HG03378 (cell line): ENCODE data around the gene AGL.
"Not testable (repeated sequence)": the region's sequence is repeated elsewhere in the genome, so short reads cannot be mapped to it uniquely, and the experiment has no call there.

Experiments
- ATAC-seq: cut with Tn5 transposase; IDR thresholded peaks from one replicate; pipeline ENCODE4 v1.9.1; 2021; ENCODE audit warnings: mild to moderate bottlenecking, moderate library complexity; ENCODE audit not compliant: unreplicated experiment

Gene AGL

GRCh38 chr1:99849744-99850458, at the start of gene AGL:
TSS of gene AGL (plus strand) at chr1:99850361. CDS start at chr1:99851043, 682 bp downstream.
- ATAC-seq, result peak; percentile 90

DNA sequence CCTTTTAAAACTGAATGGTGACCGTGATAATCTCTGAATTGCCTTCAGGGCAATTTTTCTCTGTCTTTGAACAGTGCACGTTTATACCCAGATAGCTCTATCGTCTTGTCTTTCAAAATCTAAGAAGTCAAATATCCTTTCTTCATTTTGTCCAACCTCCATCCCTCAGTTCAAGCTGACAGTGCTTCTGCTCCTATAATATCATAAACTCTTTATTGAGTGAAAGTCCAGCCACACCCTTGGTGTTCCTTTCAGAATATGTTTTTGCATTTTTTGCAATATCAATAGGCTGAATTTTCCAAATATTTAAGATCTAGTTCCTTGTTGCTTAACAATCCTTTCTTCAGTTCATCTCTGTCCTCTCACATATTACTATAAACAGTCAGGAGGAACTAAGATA, 48.6 kb upstream of the AGL start:
- ATAC-seq, result no peak

DNA sequence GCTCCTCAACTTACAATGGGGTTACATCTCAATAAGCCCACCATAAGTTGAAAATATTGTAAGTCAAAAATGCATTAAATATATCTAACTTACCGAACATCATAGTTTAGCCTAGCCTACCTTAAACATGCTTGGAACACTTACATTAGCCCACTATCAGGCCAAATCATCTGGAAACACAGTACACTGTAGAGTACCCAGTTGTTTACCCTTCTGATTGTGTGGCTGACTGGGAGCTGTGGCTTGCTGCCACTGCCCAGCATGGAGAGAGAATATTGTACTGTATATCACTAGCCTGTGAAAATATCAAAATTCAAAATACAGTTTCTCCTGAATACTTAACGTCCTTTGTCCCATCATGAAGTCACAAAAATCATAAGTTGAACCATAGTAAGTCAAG, 43.3 kb upstream of the AGL start:
- ATAC-seq, result no peak

DNA sequence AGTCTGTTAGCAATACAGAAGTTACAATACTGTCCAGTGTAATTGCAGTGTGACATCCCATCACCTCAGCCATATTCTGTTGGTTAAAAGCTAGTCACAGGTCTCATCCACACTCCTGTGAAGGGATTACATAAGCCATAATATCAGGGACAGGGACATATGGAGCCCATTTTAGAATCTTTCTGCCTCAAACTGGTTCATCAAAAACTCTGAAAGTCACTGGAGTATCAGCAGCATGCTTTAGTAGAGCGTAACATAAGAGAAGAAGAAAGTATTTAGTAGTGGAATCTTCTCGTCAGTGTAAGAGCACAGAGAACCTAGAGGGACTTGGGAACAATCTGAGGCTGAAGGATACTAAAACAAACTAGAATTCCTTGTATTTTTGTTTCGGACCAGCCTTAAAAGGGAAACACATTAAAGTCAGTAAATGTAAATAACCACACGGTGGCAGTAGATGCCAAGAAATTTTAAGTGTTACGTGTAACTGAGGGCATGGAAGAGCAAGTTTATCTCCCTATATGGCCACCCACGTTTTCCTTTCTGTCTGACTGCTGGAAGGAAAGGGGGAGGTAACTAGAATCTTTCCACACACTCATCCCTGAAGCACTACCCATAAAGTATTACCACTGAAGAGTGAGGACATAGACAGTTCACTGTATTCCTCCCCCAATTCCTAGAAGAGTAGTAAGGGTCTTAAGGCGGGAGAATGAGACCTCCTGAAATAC, 41.6 kb upstream of the AGL start:
- ATAC-seq, result peak; percentile 94

GRCh38 chr1:99811075-99811474, 39.1 kb upstream of the AGL start:
- no peak for ATAC-seq

DNA sequence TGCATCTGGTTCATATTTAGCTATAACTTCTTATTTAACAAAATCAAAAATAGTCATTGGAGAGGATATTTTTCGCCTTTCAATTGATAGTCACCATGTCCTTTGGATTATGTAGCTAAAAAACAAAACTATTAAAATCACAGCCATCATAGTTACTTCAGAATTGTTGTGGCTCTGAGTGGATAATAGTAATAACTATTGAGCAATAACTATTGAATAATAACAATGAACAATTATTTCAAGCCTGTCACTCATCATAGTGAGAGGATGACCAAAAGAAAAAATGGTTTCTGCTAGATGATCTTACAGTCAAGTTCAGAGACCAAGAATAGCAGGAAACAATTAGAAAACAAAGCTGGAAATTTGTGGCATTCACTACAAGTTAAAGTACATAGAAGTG, 38.4 kb upstream of the AGL start:
- no peak for ATAC-seq

GRCh38 chr1:99814373-99814900, 35.7 kb upstream of the AGL start:
- no peak for ATAC-seq

- no peak for ATAC-seq
Observed at GRCh38 chr1:99816656-99817055, 33.5 kb upstream of the AGL start.

- no peak for ATAC-seq
Observed at GRCh38 chr1:99818063-99818699, 32.0 kb upstream of the AGL start.

DNA sequence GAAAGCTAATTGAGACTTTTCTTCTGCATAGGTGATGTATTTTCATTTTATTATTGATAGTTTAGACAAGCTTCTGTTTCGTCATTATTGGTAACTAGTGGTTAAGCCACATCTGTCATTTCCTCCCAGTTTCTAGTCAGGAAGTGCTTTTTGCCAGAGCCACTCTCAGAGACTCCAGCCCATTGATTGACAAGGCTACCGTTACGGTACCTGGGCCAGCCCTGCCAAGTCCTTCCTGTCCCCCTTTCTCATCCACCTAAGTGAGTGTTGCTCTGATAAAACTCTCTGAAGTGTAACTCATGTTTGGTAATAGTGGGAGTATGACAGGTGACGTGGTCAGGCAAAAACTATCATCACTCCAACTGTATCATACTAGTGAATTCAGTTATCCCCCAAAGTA, 29.6 kb upstream of the AGL start:
- peak; percentile 97 for ATAC-seq

- ATAC-seq, result no peak
Observed at GRCh38 chr1:99825098-99825497, 25.1 kb upstream of the AGL start.

GRCh38 chr1:99825702-99826101, 24.5 kb upstream of the AGL start:
- no peak for ATAC-seq

- no peak for ATAC-seq
Observed at GRCh38 chr1:99827970-99828369, 22.2 kb upstream of the AGL start.

- ATAC-seq, result no peak
Observed at GRCh38 chr1:99829269-99829668, 20.9 kb upstream of the AGL start.

GRCh38 chr1:99833911-99834310, 16.2 kb upstream of the AGL start:
- not testable (repeated sequence) for ATAC-seq

GRCh38 chr1:99836171-99837103, 13.7 kb upstream of the AGL start:
- ATAC-seq, result not testable (repeated sequence)

- ATAC-seq, result not testable (repeated sequence)
Observed at GRCh38 chr1:99840353-99840752, 9.8 kb upstream of the AGL start.

DNA sequence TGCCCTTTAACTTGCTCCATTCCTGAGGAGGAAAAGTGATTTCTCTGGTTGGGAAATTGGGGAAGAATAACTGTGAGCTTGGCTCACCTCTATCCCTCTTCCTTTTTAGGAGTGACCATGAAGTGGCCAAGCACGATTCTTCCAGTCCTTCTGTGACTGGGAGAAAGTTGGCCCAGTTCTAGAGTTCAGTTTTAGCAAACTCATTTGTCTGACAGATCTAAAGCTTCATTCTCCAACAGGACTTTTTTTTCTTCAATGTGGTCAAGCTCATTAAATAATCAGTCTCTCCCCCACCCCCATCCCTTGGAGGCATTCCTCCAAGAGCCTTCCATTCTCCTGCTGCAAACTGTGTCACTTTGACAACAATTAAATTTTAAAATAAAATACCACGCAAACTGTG, 6.4 kb upstream of the AGL start:
- no peak for ATAC-seq

DNA sequence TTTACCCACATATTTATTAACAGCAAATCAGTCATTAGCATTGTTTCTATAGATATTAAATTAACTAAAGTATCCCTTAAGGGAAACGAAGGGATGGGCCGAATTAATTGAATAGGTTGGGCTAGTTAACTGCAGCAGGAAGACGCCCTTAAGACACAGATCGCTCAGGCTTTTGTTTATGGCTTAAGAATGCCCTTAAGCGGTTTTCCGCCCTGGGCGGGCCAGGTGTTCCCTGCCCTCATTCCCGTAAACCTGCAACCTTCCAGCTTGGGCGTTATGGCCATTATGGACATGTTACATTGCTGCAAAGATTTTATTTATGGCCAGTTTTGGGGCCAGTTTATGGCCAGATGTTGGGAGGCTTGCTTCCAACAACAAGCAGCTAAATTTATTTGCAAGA, 5.0 kb upstream of the AGL start:
- not testable (repeated sequence) for ATAC-seq

DNA sequence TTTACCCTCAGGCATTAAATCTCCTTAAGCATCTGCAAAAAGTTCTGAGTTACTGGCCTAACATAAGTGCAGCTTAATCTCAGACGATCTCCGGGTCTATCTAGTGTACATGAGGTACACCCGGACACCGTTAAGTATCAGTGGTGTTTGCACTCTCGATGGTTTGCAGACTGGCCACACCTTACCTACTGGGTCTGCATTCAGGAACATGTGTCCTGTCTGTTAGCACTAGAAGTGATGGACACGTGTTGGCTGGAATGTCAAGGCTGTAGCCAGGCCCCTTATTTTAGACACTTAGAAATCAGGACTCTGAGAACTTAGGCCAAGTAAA, 783 bp upstream of the AGL start:
- no peak for ATAC-seq
